Measurements from ENCODE around the gene ACP7.
"Not testable (repeated sequence)": the region's sequence is repeated elsewhere in the genome, so short reads cannot be mapped to it uniquely, and the experiment has no call there.

Gene ACP7

GRCh38 chr19:39083983-39084731 lies at the start of gene ACP7:
Gene ACP7, plus strand, starts transcription at chr19:39084368. Its CDS starts 902 bp downstream, at chr19:39085270.
- peak; percentile 2 for DNase-seq (ENCODE audit: low spot score)

GRCh38 chr19:39036581-39036980 lies 47.6 kb upstream of the ACP7 start:
- no peak for DNase-seq (ENCODE audit: low spot score)

- no peak for DNase-seq (ENCODE audit: low spot score)
Observed at GRCh38 chr19:39037194-39037593, 47.0 kb upstream of the ACP7 start.

- DNase-seq (ENCODE audit: low spot score), result no peak
Observed at GRCh38 chr19:39038098-39038497, 46.1 kb upstream of the ACP7 start.

- no peak for DNase-seq (ENCODE audit: low spot score)
Observed at GRCh38 chr19:39045506-39045905, 38.7 kb upstream of the ACP7 start.

- no peak for DNase-seq (ENCODE audit: low spot score)
Observed at GRCh38 chr19:39046037-39046821, 37.9 kb upstream of the ACP7 start.

- DNase-seq (ENCODE audit: low spot score), result no peak
Observed at GRCh38 chr19:39047073-39047472, 37.1 kb upstream of the ACP7 start.

GRCh38 chr19:39052243-39052746 lies 31.9 kb upstream of the ACP7 start:
- DNase-seq (ENCODE audit: low spot score), result peak; percentile 66

- DNase-seq (ENCODE audit: low spot score), result no peak
Observed at GRCh38 chr19:39052846-39053245, 31.3 kb upstream of the ACP7 start.

- DNase-seq (ENCODE audit: low spot score), result no peak
Observed at GRCh38 chr19:39053276-39054090, 30.7 kb upstream of the ACP7 start.

- DNase-seq (ENCODE audit: low spot score), result no peak
Observed at GRCh38 chr19:39054091-39054470, 30.1 kb upstream of the ACP7 start.

GRCh38 chr19:39057615-39058014 lies 26.6 kb upstream of the ACP7 start:
- DNase-seq (ENCODE audit: low spot score), result no peak

- no peak for DNase-seq (ENCODE audit: low spot score)
Observed at GRCh38 chr19:39059302-39059701, 24.9 kb upstream of the ACP7 start.

- no peak for DNase-seq (ENCODE audit: low spot score)
Observed at GRCh38 chr19:39060171-39060570, 24.0 kb upstream of the ACP7 start.

- DNase-seq (ENCODE audit: low spot score), result no peak
Observed at GRCh38 chr19:39064405-39064804, 19.8 kb upstream of the ACP7 start.

GRCh38 chr19:39065928-39066327 lies 18.2 kb upstream of the ACP7 start:
- DNase-seq (ENCODE audit: low spot score), result no peak

- no peak for DNase-seq (ENCODE audit: low spot score)
Observed at GRCh38 chr19:39067104-39067503, 17.1 kb upstream of the ACP7 start.

GRCh38 chr19:39068259-39068658 lies 15.9 kb upstream of the ACP7 start:
- DNase-seq (ENCODE audit: low spot score), result not testable (repeated sequence)

- no peak for DNase-seq (ENCODE audit: low spot score)
Observed at GRCh38 chr19:39070888-39071287, 13.3 kb upstream of the ACP7 start.

GRCh38 chr19:39074205-39074692 lies 9.9 kb upstream of the ACP7 start:
- DNase-seq (ENCODE audit: low spot score), result no peak

GRCh38 chr19:39074942-39075341 lies 9.2 kb upstream of the ACP7 start:
- no peak for DNase-seq (ENCODE audit: low spot score)

- DNase-seq (ENCODE audit: low spot score), result no peak
Observed at GRCh38 chr19:39077323-39077722, 6.8 kb upstream of the ACP7 start.
